Panc1 (cell line): ENCODE results near the gene LRRC31. TPM values are rescaled to one million over a fixed set of nuclear protein-coding genes. Genes with fewer than 3 reads are reported as not detected.

Experiments used
- ATAC-seq: fragments of 200-7000 bp; cut with Tn5 transposase; 2 replicates; pipeline ENCODE4 v1.9.1; 2020; ENCODE audit warnings: mild to moderate bottlenecking, moderate library complexity
- BruUV-seq: library from RNA; stranded (reverse); fragments of 400-500 nt; replicated peaks from 2 replicates; lab custom pipeline; 2021; lab: Mats Ljungman, UMichigan
- CTCF ChIA-PET: fragments of 300-600 bp; sonication (Branson Sonifier 250); formaldehyde crosslinking; loops from one replicate; lab custom pipeline; 2022; ENCODE audit warnings: antibody characterized with exemption; lab: Charles Lee
- POLR2A ChIA-PET: fragments of 300-600 bp; sonication (Branson Sonifier 250); formaldehyde crosslinking; loops from one replicate; lab custom pipeline; 2022; ENCODE audit warnings: antibody characterized with exemption; lab: Charles Lee
- DNase-seq: peaks from one replicate; pipeline ENCODE4 v3.0.0-alpha.2; 2010; ENCODE audit warnings: low read depth, low spot score
- H3K27ac ChIP-seq: 2 replicates; pipeline ENCODE4 v1.5.1; 2011; ENCODE audit warnings: mild to moderate bottlenecking, low read length, inconsistent platforms
- H3K27me3 ChIP-seq: fragments of 200-500 bp; sonication (Bioruptor generic); 2 replicates; pipeline ENCODE4 v1.6.0; 2014; ENCODE audit warnings: low read length, inconsistent platforms; ENCODE audit not compliant: control insufficient read depth, insufficient read depth
- H3K36me3 ChIP-seq: fragments of 200-500 bp; sonication (Bioruptor generic); 2 replicates; pipeline ENCODE4 v1.5.1; 2014; ENCODE audit warnings: inconsistent platforms, mild to moderate bottlenecking, low read length, moderate library complexity; ENCODE audit not compliant: control insufficient read depth, insufficient read depth
- H3K4me1 ChIP-seq: 2 replicates; pipeline ENCODE4 v1.5.1; 2011; ENCODE audit warnings: inconsistent platforms, mild to moderate bottlenecking, low read length, moderate library complexity; ENCODE audit not compliant: control insufficient read depth, insufficient read depth
- H3K4me3 ChIP-seq, 2 experiments: 2 replicates each; pipeline ENCODE4 v1.5.1; 2011 to 2012; ENCODE audit warnings: low read depth in 2 of 2, low read length in 2 of 2, mild to moderate bottlenecking in 2 of 2, inconsistent platforms in 1 of 2, moderate library complexity in 1 of 2
- H3K9me3 ChIP-seq: fragments of 200-500 bp; sonication (Bioruptor generic); 2 replicates; pipeline ENCODE4 v1.5.1; 2014; ENCODE audit warnings: low read depth, mild to moderate bottlenecking, inconsistent platforms, low read length, moderate library complexity; ENCODE audit not compliant: control insufficient read depth, insufficient read depth
- CTCF ChIP-seq: fragments of 450-650 bp; IDR thresholded peaks from 2 replicates; pipeline ENCODE4 v1.5.1; 2017; ENCODE audit warnings: mild to moderate bottlenecking
- POLR2AphosphoS5 ChIP-seq: IDR thresholded peaks from 2 replicates; pipeline ENCODE4 v1.6.1; 2012; ENCODE audit warnings: mild to moderate bottlenecking, low read depth, low read length, moderate library complexity
- REST ChIP-seq, 2 experiments: IDR thresholded peaks; 2 replicates each; pipeline ENCODE4 v1.6.1; 2011 to 2012; ENCODE audit warnings: low read depth in 2 of 2, control low read depth in 1 of 2, low read length in 1 of 2, mild to moderate bottlenecking in 1 of 2, moderate library complexity in 1 of 2; ENCODE audit not compliant: insufficient read depth in 1 of 2
- SIN3A ChIP-seq: IDR thresholded peaks from 2 replicates; pipeline ENCODE4 v1.6.1; 2012; ENCODE audit warnings: low read depth, mild to moderate bottlenecking, low read length, moderate library complexity, borderline replicate concordance; ENCODE audit not compliant: insufficient read depth
- TCF7L2 ChIP-seq: IDR thresholded peaks from 2 replicates; pipeline ENCODE4 v1.6.1; 2011; ENCODE audit warnings: mild to moderate bottlenecking, low read depth, low read length, inconsistent platforms
- in situ Hi-C: cut with HindIII; loops from 2 replicates; pipeline ENCODE4 v1.10.0; 2016; ENCODE audit warnings: low sequenced_read_pairs, low pct_unique_long_range_greater_than_20kb
- intact Hi-C: fragments of 100-400 bp; cut with micrococcal nuclease; formaldehyde crosslinking; loops from one replicate; pipeline ENCODE4 v1.10.0; 2022; ENCODE audit not compliant: unreplicated experiment
- total RNA-seq: library from RNA; stranded (reverse); gene quantifications from one replicate; pipeline ENCODE4 v1.2.1, GENCODE V29; 2021; ENCODE audit not compliant: unreplicated experiment

The LRRC31 gene
- total RNA-seq, 1 experiment from 2014 or later, result not detected

GRCh38 chr3:169879845-169880575 is 10.3 kb upstream of the LRRC31 start:
- ChIA-PET POLR2A (no interaction called here), CTCF (no interaction called here)
- TF ChIP-seq REST (IDR thresholded peaks at IDR 0.05; ENCODE audit: insufficient read depth in 1 of 2, low read depth in 2 of 2, low read length in 1 of 2) (no peak), POLR2AphosphoS5 (no peak), TCF7L2 (no peak), SIN3A (no peak), CTCF (no peak)
- ATAC-seq (no peak), DNase-seq (no peak)
- H3K9me3 ChIP-seq, result no peaks in the 10 kb centered on the region
- H3K27me3 ChIP-seq, result peaks cover 5% of the 10 kb centered on the region; the same call in 1 of the 2 replicates
- BruUV-seq, result no TSS peak
- intact Hi-C loops, result no loop called here
- no peaks in the 10 kb centered on the region for H3K36me3 ChIP-seq
- H3K4me3 ChIP-seq, result no peak overlapping the region
- H3K4me1 ChIP-seq, result no peaks in the 10 kb centered on the region
- no peak overlapping the region for H3K27ac ChIP-seq
- in situ Hi-C loops, result no loop called here

GRCh38 chr3:169879013-169879557 is 9.3 kb upstream of the LRRC31 start:
- ATAC-seq (no peak), DNase-seq (no peak)
- BruUV-seq, result no TSS peak
- Histone ChIP-seq H3K36me3 (no peaks in the 10 kb centered on the region), H3K4me1 (no peaks in the 10 kb centered on the region), H3K27ac (no peak overlapping the region), H3K27me3 (peaks cover 6% of the 10 kb centered on the region; the same call in 1 of the 2 replicates), H3K4me3 (no peak overlapping the region), H3K9me3 (no peaks in the 10 kb centered on the region)
- ChIA-PET POLR2A (no interaction called here), CTCF (no interaction called here)
- in situ Hi-C loops, result no loop called here
- no peak for TF ChIP-seq SIN3A
- no peak for TF ChIP-seq REST (IDR thresholded peaks at IDR 0.05; ENCODE audit: insufficient read depth in 1 of 2, low read depth in 2 of 2, low read length in 1 of 2)
- TF ChIP-seq TCF7L2, result no peak
- TF ChIP-seq CTCF, result no peak
- TF ChIP-seq POLR2AphosphoS5, result no peak
- intact Hi-C loops, result no loop called here
